Lung (tissue), 12 donors: ENCODE measurements around the gene LRRC8D. TPM values are rescaled to one million over a fixed set of nuclear protein-coding genes. Genes with fewer than 3 reads are reported as not detected.

Experiments used
- ATAC-seq: fragments of 200-7000 bp; cut with Tn5 transposase; one replicate; pipeline ENCODE4 v1.9.1; 2020; ENCODE audit warnings: moderate number of reproducible peaks; ENCODE audit not compliant: insufficient read depth, low FRiP score
- DNase-seq, 3 donors: peaks; one replicate each; pipeline ENCODE4 v3.0.0-alpha.2; 2013 to 2017
- H3K27ac ChIP-seq, 2 donors: one replicate each; pipeline ENCODE4 v1.5.1; 2013; ENCODE audit warnings: mild to moderate bottlenecking in 2 of 2, moderate library complexity in 2 of 2, control low read depth in 1 of 2, inconsistent platforms in 1 of 2, low read depth in 1 of 2, low read length in 1 of 2
- H3K27me3 ChIP-seq, 3 donors: one replicate each; pipeline ENCODE4 v1.5.1; 2013; ENCODE audit warnings: low read length in 2 of 3; ENCODE audit not compliant: control insufficient read depth in 3 of 3, insufficient read depth in 3 of 3
- H3K36me3 ChIP-seq, 4 donors: one replicate each; pipeline ENCODE4 v1.5.1; 2013; ENCODE audit warnings: low read length in 4 of 4, mild to moderate bottlenecking in 1 of 4, moderate library complexity in 1 of 4; ENCODE audit not compliant: control insufficient read depth in 4 of 4, insufficient read depth in 4 of 4
- H3K4me1 ChIP-seq, 5 donors: one replicate each; pipeline ENCODE4 v1.5.1; 2013; ENCODE audit warnings: low read length in 5 of 5, mild to moderate bottlenecking in 2 of 5, moderate library complexity in 1 of 5; ENCODE audit not compliant: control insufficient read depth in 5 of 5, insufficient read depth in 5 of 5
- H3K4me3 ChIP-seq: one replicate; pipeline ENCODE4 v1.5.1; 2013; ENCODE audit warnings: mild to moderate bottlenecking, control low read depth, moderate library complexity
- H3K9ac ChIP-seq, 2 donors: one replicate each; pipeline ENCODE4 v1.5.1; 2013; ENCODE audit warnings: low read length in 2 of 2, control low read depth in 1 of 2; ENCODE audit not compliant: insufficient read depth in 1 of 2
- H3K9me3 ChIP-seq, 4 donors: one replicate each; pipeline ENCODE4 v1.5.1; 2013; ENCODE audit warnings: low read length in 3 of 4, mild to moderate bottlenecking in 1 of 4, moderate library complexity in 1 of 4; ENCODE audit not compliant: control insufficient read depth in 4 of 4, insufficient read depth in 3 of 4
- CTCF ChIP-seq: IDR thresholded peaks from 2 replicates; pipeline ENCODE4 v1.5.1; 2012; ENCODE audit warnings: mild to moderate bottlenecking; ENCODE audit errors: control extremely low read depth, extremely low read depth
- WGBS, 2 donors: extraction: QIAGEN DNeasy Blood & Tissue Kit; methylation state at CpG; one replicate each; pipeline ENCODE4 v1.1.7; 2013; 5-methylcytosine and 5-hydroxymethylcytosine counted together
- polyA plus RNA-seq, 2 donors: library from polyadenylated mRNA; stranded (reverse); fragments of 200-250 nt; gene quantifications; one replicate each; pipeline ENCODE4 v1.2.1, GENCODE V29; 2013
- total RNA-seq, 2 donors: library from RNA; depleted of rRNA in 1 of 2; stranded (reverse); fragments of >200 nt in 1 of 2; gene quantifications; one replicate each; pipeline ENCODE4 v1.2.1, GENCODE V29; 2014 to 2021
- donor health status: control.
- donor health status: control.
- donor health status: Bipolar disorder and iron deficiency.
- donor health status: healthy.
- donor health status: DM: yes; HTN: yes; CAD: no.

LRRC8D gene
- total and polyA plus RNA-seq, 4 donors = 5.1 to 24.2 (median 11.3) TPM

DNA sequence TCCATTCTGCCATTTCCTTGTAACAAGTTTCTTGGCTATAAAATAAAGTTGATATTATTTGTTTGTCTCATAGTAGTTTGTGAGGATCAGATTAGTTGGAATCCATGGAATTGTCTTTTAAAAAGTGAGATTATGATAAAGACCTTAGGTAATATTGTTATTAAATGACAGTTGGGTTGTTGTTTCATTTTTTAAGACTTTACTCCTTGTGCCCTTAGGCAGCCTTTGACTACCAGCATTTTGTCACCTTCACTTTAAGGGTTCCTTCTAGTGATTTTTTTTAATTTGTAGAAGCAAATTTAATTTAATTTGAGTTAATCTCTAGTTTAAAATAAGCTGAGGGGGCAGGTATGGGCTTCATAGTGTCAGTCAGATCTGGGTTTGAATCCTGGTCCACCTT, 89.4 kb downstream of the LRRC8D start:
- H3K4me1 ChIP-seq = peaks cover 0 to 30% (median 4%) of the 10 kb centered on the region in 5 donors
- TF ChIP-seq CTCF = no peak
- H3K36me3 ChIP-seq = peaks cover 0 to 3% (median 0%) of the 10 kb centered on the region in 4 donors
- no peak overlapping the region for H3K27ac ChIP-seq
- no peak overlapping the region for H3K4me3 ChIP-seq
- no peak for ATAC-seq
- H3K9me3 ChIP-seq = no peaks in the 10 kb centered on the region
- no peak overlapping the region for H3K9ac ChIP-seq
- DNase-seq = no peak
- H3K27me3 ChIP-seq = no peaks in the 10 kb centered on the region

DNA sequence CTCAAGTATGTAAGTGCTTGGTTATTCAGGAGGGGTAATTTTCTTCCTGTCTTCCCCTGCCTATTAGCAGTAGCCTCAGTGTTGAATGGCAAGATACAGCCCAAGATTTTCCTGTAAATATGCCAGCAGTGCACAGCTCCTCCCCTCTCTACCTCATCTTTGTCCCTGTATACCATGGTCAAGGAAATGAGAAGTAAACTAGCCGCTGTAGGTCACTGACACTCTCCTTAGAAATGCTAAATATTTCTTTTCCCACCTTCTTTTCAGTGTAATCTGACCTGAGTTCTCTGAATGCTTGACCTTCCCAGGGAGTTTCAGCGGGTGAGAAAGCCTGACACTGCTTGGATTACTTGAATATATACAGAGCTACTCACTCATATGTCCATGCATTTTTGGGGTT, 89.9 kb downstream of the LRRC8D start:
- peak in 1 of 3 donors; percentile 22 for DNase-seq
- peak overlapping the region in 1 of 2 donors; percentile 12 for H3K27ac ChIP-seq

DNA sequence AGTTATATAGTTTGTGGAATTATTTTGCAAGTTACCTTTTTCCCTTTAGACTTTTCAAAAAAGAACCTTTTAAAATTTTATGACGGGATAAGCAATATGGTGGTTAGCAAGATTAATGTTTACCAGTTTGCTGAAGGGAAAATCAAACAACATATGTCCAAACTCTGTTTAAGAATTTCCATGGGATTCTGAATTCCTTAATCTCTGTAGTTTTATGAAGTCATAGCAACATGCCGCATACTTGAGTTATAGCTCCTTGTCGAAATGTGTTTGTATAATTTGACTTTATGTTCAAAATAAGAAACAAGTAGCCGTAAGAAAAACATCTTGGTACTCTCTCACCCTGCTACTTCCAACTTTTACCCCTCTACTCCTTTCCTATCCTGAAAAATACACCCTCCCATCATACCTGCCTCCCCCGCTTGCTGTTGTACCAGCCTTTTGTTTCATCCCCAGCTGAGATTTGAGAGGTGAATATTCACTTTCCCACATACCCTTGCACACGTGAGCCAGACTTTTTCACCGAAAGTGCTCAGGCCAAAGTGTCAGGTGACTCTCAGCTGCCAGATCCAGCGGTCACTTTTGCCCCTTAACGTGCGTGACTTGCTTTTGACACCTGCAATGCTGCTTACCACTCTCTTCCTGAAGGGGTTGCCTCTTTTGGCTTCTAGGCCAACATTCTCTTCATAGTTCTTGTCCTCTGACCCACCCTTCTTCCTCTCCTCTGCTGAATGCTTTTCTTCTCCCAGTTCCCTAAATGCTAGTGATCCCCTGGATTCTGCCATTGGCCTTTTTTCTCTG, 90.6 kb downstream of the LRRC8D start:
- Histone ChIP-seq H3K27me3 (no peaks in the 10 kb centered on the region), H3K9ac (no peak overlapping the region), H3K9me3 (no peaks in the 10 kb centered on the region), H3K4me3 (no peak overlapping the region), H3K36me3 (peaks cover 0 to 3% (median 0%) of the 10 kb centered on the region in 4 donors), H3K4me1 (peaks cover 0 to 23% (median 4%) of the 10 kb centered on the region in 5 donors), H3K27ac (no peak overlapping the region)
- TF ChIP-seq CTCF = no peak
- 93 to 94% methylated on average over 10 of the region's 10 CpGs for WGBS, 2 donors
- no peak for DNase-seq
- ATAC-seq = no peak

More for the DNA sequence above, 89.9 kb downstream of the LRRC8D start:
- 70 to 73% methylated on average over 2 of the region's 2 CpGs for WGBS, 2 donors
- Histone ChIP-seq H3K4me3 (no peak overlapping the region), H3K9ac (no peak overlapping the region), H3K9me3 (no peaks in the 10 kb centered on the region), H3K36me3 (peaks cover 0 to 3% (median 0%) of the 10 kb centered on the region in 4 donors), H3K4me1 (peaks cover 0 to 28% (median 4%) of the 10 kb centered on the region in 5 donors), H3K27me3 (no peaks in the 10 kb centered on the region)
- no peak for TF ChIP-seq CTCF
- no peak for ATAC-seq
